Lower leg skin (tissue), 4 donors: ENCODE measurements around the gene SLFN5. TPM values are rescaled to one million over a fixed set of nuclear protein-coding genes. Genes with fewer than 3 reads are reported as not detected.

Experiments used
- DNase-seq, 2 donors: peaks; one replicate each; pipeline ENCODE4 v3.0.0-alpha.2; 2019; ENCODE audit warnings: low spot score in 2 of 2
- H3K4me3 ChIP-seq: fragments of 200-600 bp; sonication (generic); 2 replicates; pipeline ENCODE4 v1.5.1; 2017; ENCODE audit warnings: mild to moderate bottlenecking, low read depth; ENCODE audit not compliant: poor library complexity, severe bottlenecking
- CTCF ChIP-seq, 3 donors: fragments of 450-650 bp; IDR thresholded peaks; one replicate each; pipeline ENCODE4 v1.5.1; 2016; ENCODE audit warnings: antibody characterized with exemption in 3 of 3, mild to moderate bottlenecking in 3 of 3, moderate library complexity in 2 of 3
- POLR2A ChIP-seq, 2 donors: fragments of 450-650 bp; IDR thresholded peaks; one replicate each; pipeline ENCODE4 v1.6.1; 2016 to 2017; ENCODE audit warnings: antibody characterized with exemption in 2 of 2, mild to moderate bottlenecking in 1 of 2, moderate library complexity in 1 of 2
- WGBS, 2 donors: methylation state at CpG; one replicate each; pipeline ENCODE4 v1.1.5; 2018; 5-methylcytosine and 5-hydroxymethylcytosine counted together
- intact Hi-C: fragments of 100-400 bp; cut with DNase I; formaldehyde crosslinking; loops from one replicate; pipeline ENCODE4 v1.15.0; 2023; ENCODE audit warnings: low total_unique reads
- total RNA-seq, 4 donors: library from RNA; depleted of rRNA; stranded (reverse); fragments of >200 nt; gene quantifications; one replicate each; pipeline ENCODE4 v1.1.0, GENCODE V29; 2016

The SLFN5 gene
- total RNA-seq, 4 donors from 2014 or later, result 6.0 to 14.1 (median 11.2) TPM

- DNase-seq, result no peak
- no peak for TF ChIP-seq POLR2A (IDR thresholded peaks at IDR 0.05)
- no peak for TF ChIP-seq CTCF (IDR thresholded peaks at IDR 0.05)
- no peak overlapping the region for H3K4me3 ChIP-seq
- intact Hi-C loops, result loop anchor here (10.0 kb wide), 1 partner anchor 141 kb away; no protein-coding TSS in a partner anchor
- 89% methylated on average over 2 of the region's 2 CpGs for WGBS, 2 donors
These were observed 73.1 kb downstream of the SLFN5 start for GRCh38 chr17:35315971-35316370.

- intact Hi-C loops, result no loop called here
- DNase-seq, result no peak
- 87% methylated on average over 1 of the region's 1 CpG for WGBS, 2 donors
- no peak for TF ChIP-seq CTCF (IDR thresholded peaks at IDR 0.05)
- no peak for TF ChIP-seq POLR2A (IDR thresholded peaks at IDR 0.05)
- no peak overlapping the region for H3K4me3 ChIP-seq
These were observed 79.9 kb downstream of the SLFN5 start for GRCh38 chr17:35322749-35323148.

Other genes starting within 250 kb of the SLFN5 start
- gene RFFL, start 179.4 kb upstream of the SLFN5 start, total RNA-seq, result 10 to 100 TPM; 16.5 to 31.9 (median 21.4) TPM
- 1 to 10 TPM; 2.8 to 5.9 (median 3.8) TPM for gene RAD51D, start 123.2 kb upstream of the SLFN5 start, total RNA-seq
- not detected for gene FNDC8, start 121.5 kb upstream of the SLFN5 start, total RNA-seq
- gene NLE1, start 100.8 kb upstream of the SLFN5 start, total RNA-seq, result 10 to 100 TPM; 12.7 to 23.0 (median 13.2) TPM
- under 1 TPM in 1 of 4 donors, not detected in 3; 0.06 TPM for gene UNC45B, start 95.3 kb upstream of the SLFN5 start, total RNA-seq
- gene SLC35G3, start 48.7 kb upstream of the SLFN5 start, total RNA-seq, result not detected
- gene SLFN11, start 130.5 kb downstream of the SLFN5 start, total RNA-seq, result 10 to 100 TPM in 1 of 4 donors, 1 to 10 TPM in 3; 3.3 to 11.4 (median 7.0) TPM
- gene SLFN12, start 189.4 kb downstream of the SLFN5 start, total RNA-seq, result 1 to 10 TPM; 1.2 to 2.5 (median 1.9) TPM
- 1 to 10 TPM; 2.9 to 7.8 (median 5.1) TPM for gene SLFN13, start 205.7 kb downstream of the SLFN5 start, total RNA-seq